ENCODE results near the gene LIN7B. TPM values are rescaled to one million over a fixed set of nuclear protein-coding genes. Genes with fewer than 3 reads are reported as not detected.
"Not testable (repeated sequence)": the region's sequence is repeated elsewhere in the genome, so short reads cannot be mapped to it uniquely, and the experiment has no call there.

The LIN7B gene
- total RNA-seq, 1 donor from 2014 or later, result 4.2 TPM

DNA sequence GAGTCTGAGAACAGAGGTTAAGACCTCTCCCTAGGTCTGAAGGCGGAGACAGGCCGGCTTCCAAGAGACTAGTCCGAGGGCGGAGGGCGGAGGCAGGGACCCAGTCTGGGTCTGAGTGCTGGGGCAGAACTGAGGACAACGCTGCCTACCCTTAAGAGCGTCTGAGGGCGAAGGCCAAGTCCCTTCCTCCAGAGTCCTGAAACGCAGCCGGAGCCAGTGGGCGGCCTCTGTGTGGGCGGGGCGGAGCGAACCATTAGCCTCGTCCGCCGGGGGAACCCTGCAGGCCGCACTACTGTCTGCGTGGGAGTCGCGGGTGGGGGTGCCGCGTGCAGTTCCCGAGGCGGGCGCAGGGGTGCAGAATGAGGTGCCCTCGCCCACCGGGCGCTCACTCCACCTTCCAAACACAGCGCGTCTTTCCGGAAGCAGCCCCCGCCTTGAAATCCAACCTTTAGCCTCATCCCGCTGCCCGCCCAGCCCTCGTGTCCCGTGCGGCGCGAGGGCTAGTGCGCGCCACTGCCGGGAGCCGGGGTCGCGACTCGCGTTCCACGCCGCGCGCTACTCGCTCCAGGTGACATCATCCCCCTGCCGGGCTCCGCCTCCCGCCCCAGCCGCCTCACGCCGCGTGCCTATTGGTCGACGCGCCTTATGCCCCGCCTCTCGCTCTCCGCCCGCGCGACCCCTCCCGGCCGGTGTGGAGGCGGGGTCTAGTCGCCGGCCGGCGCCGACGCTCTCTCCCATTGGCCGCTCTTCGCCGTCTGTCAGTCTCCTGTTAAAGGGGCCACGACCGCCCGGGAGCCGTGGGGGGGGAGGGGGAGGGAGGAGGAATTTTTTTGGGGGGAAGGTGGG lies 4.6 kb downstream of the LIN7B start, which contains the start of gene C19orf73:
Gene C19orf73, minus strand, starts transcription at position 579 of the 846 bp plus-strand sequence. Its CDS starts 121 bp downstream, at position 458.
- intact Hi-C loops (cut with micrococcal nuclease), result loop anchor here (1.0 to 2.0 kb wide), 4 partner anchors 10 to 126 kb away; partner anchors contain the start of genes GYS1, RUVBL2 and SNRNP70

DNA sequence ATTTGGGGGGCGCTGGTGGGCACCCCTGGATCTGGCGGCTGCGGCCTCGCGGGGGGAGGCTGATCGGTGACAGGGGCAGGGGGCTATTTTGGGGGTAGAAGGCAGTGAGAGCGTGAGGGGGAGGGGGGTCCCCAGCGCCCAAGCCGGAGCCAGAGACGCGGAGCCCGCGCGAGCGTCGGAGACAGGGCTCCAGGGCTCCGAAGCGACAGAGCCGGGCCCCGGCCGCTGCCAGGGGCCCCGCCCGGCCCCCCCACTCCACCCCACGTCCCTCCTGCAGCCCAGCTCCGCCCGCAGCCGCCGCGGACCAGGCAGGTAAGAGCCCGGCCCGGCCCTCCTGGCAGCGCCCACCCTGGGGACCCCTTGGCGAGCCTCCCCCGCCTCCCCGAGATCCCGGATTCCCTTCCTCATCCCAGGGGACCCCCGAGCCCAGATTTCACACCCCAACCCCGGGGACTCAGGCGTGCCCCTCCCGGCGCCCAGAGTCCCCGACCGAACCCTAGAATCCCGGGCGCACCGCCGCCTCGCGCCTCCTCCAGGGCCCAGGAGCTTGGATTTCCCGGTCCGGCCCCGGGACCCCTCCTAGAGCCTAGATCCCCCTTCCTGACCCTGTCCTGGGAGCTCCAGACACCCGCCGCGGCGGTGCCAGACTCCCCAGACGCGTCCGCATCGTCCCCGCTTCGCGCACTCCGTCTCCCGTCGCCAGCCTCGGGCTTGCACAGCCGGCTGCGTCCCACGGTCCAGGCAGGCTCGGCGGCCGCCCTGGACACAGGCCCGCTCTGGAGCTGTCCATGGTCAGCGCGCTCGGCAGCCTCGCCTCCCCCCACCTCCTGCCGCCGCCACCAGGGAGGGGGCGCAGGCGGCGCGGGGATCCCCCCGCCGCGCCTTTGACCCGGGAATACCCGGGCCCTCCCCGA lies 5.5 kb downstream of the LIN7B start, which contains the start of gene PPFIA3:
Gene PPFIA3, plus strand, starts transcription at position 134 of the 914 bp plus-strand sequence. CDS start 8,330 bp downstream, outside the sequence.
- intact Hi-C loops (cut with micrococcal nuclease), result loop anchor here (1.0 to 2.0 kb wide), 4 partner anchors 9 to 127 kb away; partner anchors contain the start of genes GYS1, RUVBL2 and SNRNP70

- intact Hi-C loops (cut with micrococcal nuclease), result no loop called here
These were observed 6.1 kb downstream of the LIN7B start for GRCh38 chr19:49120325-49120683.

DNA sequence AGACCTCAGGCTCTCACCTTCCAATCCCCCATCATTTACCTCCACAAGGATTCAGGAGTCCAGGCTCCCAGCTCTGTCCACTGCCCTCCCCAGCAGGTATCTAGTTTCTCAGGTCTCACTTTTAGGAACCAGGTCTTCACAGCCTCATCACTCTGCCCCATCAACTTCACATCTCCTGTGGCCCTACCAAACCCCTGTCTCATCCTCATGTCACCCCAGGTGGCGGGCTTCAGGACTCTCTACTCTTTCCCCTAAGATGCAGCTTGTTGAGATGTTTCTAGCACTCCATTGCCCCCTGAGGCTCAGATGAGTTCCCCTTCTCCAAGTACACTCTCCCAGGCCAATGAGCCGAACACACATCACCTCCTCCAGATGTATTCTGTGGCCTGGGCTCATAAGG lies 6.7 kb downstream of the LIN7B start:
- intact Hi-C loops (cut with micrococcal nuclease), result no loop called here

- intact Hi-C loops (cut with micrococcal nuclease), result not testable (repeated sequence)
These were observed 7.7 kb downstream of the LIN7B start for GRCh38 chr19:49121841-49122240.

- intact Hi-C loops (cut with micrococcal nuclease), result not testable (repeated sequence)
These were observed 9.1 kb downstream of the LIN7B start for GRCh38 chr19:49123285-49123684.

- intact Hi-C loops (cut with micrococcal nuclease), result no loop called here
These were observed 11.0 kb downstream of the LIN7B start for GRCh38 chr19:49125025-49125731.

DNA sequence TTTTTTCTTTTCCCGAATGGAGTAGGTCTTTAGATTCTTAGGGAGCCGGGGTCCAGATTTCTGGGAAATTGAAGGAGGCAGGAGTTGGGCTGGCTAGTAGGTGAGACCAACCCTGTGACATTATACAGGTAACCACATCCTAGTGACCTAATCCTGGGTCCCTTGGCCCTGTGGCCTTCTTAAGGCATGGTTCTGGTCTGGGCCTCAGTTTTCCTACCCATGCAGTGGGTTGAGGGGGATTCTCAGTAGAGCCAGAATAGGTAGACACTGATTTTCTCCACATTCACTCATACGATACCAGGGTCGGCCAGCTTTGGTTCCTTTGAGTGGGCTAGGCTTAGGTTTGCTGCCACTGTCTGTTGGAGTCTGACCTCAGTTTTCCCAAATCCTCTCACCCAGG lies 12.4 kb downstream of the LIN7B start:
- intact Hi-C loops (cut with micrococcal nuclease), result no loop called here

- intact Hi-C loops (cut with micrococcal nuclease), result not testable (repeated sequence)
These were observed 13.1 kb downstream of the LIN7B start for GRCh38 chr19:49127225-49127624.

GRCh38 chr19:49127674-49128544 lies 13.7 kb downstream of the LIN7B start:
- intact Hi-C loops (cut with micrococcal nuclease), result loop anchor here (1.0 to 2.0 kb wide), 4 partner anchors 9 to 43 kb away; partner anchors contain the start of genes C19orf73, LIN7B, PPFIA3 and SNRNP70

- intact Hi-C loops (cut with micrococcal nuclease), result loop anchor here (1.0 to 2.0 kb wide), 4 partner anchors 9 to 43 kb away; partner anchors contain the start of genes C19orf73, LIN7B, PPFIA3 and SNRNP70
These were observed 14.5 kb downstream of the LIN7B start for GRCh38 chr19:49128545-49129237.

DNA sequence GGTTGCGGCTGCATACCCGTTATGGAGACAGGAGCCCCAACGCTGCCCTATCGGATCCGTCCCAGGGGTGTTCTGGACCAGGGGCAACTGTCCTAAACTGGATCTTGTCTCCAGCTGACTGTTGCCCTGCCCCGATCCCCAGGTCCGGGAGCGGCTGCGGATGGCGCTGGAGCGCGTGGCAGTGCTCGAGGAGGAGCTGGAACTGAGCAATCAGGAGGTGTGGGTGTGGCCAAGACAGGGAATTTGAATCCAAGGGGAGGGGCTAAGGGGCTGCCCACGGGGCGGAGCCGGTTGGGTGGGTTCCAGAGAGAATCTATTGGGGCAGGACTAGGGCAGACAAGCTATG lies 15.0 kb downstream of the LIN7B start:
- intact Hi-C loops (cut with micrococcal nuclease), result loop anchor here (2.0 kb wide), 2 partner anchors 14 kb away; partner anchors contain the start of gene LIN7B

DNA sequence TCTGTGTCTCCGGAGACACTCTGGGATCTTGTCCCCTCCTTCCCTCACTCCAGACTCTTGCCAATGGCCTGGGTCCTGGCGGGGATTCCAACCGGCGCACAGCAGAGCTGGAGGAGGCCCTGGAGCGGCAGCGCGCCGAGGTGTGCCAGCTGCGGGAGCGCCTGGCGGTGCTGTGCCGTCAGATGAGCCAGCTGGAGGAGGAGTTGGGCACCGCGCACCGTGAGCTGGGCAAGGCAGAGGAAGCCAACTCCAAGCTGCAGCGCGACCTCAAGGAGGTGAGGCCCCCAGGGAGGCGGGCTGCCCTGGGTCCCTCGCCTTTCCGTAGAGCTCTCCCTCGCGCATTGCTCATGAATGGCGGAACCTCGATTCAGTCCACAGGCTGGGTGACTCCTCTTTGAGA lies 16.2 kb downstream of the LIN7B start:
- intact Hi-C loops (cut with micrococcal nuclease), result no loop called here

- intact Hi-C loops (cut with micrococcal nuclease), result no loop called here
These were observed 18.9 kb downstream of the LIN7B start for GRCh38 chr19:49132974-49133609.

DNA sequence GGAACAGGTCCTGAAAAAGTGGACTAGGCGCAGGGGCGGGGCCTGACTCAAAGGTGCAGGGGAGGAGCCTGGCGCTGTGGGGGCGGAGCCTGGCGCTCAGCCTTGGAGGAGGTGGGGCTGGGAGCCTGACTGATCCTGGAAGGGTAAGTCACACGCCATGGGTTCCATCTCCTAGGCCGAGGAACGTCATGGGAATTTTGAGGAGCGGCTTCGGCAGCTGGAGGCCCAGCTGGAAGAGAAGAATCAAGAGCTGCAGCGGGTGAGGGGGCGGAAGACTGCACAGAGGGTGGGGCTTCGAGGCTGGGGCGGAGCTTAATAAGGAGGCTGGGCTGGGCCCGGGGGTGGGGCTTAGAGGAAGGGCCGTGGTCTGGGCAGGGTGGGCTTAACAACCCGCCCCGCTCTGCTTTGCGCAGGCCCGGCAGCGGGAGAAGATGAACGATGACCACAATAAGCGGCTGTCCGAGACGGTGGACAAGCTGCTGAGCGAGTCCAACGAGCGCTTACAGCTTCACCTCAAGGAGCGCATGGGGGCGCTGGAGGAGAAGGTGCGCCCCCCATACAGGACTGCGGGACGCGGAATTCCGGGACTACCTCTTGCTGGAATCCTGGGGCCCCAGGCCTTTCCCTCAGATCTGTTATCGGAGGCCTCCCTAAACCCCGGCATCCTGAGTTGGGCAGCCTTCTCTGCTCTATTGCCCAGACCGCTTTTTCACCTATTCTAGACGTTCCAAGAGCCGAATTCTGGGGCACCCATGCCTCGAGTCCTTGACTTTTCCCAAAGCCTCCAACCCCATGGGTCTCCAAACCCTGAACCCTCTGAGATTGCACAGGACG lies 19.7 kb downstream of the LIN7B start:
- intact Hi-C loops (cut with micrococcal nuclease), result no loop called here

GRCh38 chr19:49135686-49136085 lies 21.5 kb downstream of the LIN7B start:
- intact Hi-C loops (cut with micrococcal nuclease), result no loop called here

DNA sequence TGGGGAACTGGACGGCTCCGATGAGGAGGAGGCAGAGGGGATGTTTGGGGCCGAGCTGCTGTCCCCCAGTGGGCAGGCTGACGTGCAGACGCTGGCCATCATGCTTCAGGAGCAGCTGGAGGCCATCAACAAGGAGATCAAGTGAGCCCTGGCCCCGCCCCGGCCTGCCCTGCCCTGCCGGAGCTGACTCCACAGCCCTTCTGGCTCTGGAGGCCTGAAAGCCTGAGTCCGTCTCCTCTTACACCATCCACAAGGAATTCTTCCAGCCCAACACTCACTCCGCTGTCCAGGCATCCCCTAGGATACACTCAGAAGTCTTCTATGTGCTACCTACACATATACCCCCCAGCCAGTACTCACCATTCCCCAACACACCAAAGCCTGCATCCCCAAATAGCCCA lies 22.6 kb downstream of the LIN7B start:
- intact Hi-C loops (cut with micrococcal nuclease), result no loop called here

DNA sequence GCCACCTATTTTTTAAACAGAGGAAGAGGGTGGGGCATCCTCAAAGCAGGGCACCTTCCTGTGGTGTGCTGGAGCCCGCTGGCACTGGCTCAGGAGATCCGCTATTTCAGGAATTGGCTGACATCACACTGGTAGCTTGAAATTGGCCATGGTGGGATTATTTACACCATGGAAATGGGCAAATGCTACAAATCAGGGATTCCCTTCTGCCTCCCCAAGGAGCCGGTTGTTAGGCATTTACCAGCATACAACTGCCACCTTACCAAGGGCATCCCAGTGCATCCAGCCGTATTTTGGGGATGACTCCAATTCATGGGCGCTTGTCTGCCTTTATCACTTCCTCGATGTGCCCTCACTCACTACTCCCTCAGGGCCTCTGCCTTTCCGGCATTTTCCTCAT lies 26.8 kb downstream of the LIN7B start:
- intact Hi-C loops (cut with micrococcal nuclease), result loop anchor here (10.0 kb wide), 1 partner anchor 146 kb away; the partner anchor contains the start of genes GYS1 and RUVBL2
